Hematopoietic multipotent progenitor cell treated with erythropoietin and hydrocortisone succinate and interleukin-3 and kit ligand, for 17 days (in vitro differentiated cells): Measurements from ENCODE around the gene SERPINA7.
"Not testable (repeated sequence)": the region's sequence is repeated elsewhere in the genome, so short reads cannot be mapped to it uniquely, and the experiment has no call there.

ENCODE experiments used
- DNase-seq: peaks from one replicate; pipeline ENCODE4 v3.0.0-alpha.2; 2015; ENCODE audit warnings: low spot score

Gene SERPINA7, protein sequence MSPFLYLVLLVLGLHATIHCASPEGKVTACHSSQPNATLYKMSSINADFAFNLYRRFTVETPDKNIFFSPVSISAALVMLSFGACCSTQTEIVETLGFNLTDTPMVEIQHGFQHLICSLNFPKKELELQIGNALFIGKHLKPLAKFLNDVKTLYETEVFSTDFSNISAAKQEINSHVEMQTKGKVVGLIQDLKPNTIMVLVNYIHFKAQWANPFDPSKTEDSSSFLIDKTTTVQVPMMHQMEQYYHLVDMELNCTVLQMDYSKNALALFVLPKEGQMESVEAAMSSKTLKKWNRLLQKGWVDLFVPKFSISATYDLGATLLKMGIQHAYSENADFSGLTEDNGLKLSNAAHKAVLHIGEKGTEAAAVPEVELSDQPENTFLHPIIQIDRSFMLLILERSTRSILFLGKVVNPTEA

GRCh38 chrX:106038625-106039024 lies at the start of gene SERPINA7:
TSS of gene SERPINA7 (minus strand) at chrX:106038727. CDS start at chrX:106037058, 1,669 bp downstream.
- no peak for DNase-seq

DNA sequence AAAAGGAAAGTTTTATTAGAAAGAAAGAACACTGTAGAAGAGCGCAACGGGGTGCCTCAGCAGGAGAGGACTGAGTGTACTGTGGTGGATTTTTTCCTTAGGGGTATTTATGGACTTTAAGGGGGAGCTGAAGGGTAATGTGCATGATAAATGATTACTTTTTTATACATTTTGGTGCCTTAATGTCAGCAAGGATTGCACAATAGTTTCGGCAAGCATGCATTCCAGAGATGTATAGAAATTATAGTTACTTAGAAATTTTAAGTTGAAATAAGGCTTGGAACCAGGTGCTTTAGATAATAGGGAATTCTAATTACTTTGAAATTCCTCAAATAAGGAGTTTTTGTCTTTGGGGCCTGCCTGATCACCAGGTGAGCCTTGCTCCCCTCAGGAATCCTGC lies 30.5 kb upstream of the SERPINA7 start:
- no peak for DNase-seq

- no peak for DNase-seq
Observed at GRCh38 chrX:106050054-106050453, 11.5 kb upstream of the SERPINA7 start.

- DNase-seq, result no peak
Observed at GRCh38 chrX:106042296-106042695, 3.8 kb upstream of the SERPINA7 start.

DNA sequence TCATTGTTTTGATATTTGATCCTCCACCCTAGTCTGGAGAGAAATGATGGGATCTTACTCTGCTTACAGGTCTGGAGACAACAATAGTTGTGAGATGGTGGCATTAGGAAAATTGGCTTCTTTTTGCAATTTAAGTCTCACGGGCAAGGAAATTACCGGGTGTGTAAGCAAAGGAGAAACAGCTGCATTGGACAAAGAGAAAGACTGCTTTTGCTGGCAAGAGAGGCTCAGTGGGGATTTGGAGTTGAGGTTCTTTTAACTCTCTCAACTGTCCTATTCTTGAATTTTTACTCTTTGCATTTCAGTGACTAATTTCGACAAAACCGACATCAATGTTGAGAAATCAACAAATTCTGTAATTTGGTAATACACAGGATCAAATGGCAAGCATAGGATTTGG lies 2.3 kb upstream of the SERPINA7 start:
- no peak for DNase-seq

- no peak for DNase-seq
Observed at GRCh38 chrX:106039920-106040319, 1.4 kb upstream of the SERPINA7 start.

GRCh38 chrX:106037835-106038473 lies 573 bp downstream of the SERPINA7 start:
- no peak for DNase-seq

DNA sequence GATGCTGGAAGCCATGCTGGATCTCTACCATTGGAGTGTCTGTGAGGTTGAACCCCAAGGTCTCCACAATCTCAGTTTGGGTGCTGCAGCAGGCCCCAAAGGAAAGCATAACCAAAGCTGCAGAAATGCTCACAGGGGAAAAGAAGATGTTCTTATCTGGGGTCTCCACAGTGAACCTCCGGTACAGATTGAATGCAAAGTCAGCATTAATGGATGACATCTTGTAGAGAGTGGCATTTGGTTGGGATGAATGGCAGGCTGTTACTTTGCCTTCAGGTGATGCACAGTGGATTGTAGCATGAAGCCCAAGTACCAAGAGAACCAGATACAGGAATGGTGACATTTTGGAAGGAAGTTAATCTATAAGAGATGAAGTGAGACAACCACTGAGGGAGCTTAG lies 1.8 kb downstream of the SERPINA7 start:
- no peak for DNase-seq

DNA sequence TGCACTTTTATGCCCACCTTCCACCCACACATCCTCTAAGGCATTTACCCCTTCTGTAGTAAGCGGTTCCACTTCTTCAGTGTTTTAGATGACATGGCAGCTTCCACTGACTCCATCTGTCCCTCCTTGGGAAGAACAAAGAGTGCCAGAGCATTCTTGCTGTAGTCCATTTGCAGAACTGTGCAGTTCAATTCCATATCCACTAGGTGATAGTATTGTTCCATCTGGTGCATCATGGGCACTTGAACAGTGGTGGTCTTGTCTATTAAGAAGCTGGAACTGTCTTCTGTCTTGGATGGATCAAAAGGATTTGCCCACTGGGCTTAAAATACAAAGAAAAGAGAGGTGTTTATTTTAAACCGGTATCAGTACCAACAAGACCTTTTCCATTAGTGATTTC lies 3.5 kb downstream of the SERPINA7 start:
- no peak for DNase-seq

DNA sequence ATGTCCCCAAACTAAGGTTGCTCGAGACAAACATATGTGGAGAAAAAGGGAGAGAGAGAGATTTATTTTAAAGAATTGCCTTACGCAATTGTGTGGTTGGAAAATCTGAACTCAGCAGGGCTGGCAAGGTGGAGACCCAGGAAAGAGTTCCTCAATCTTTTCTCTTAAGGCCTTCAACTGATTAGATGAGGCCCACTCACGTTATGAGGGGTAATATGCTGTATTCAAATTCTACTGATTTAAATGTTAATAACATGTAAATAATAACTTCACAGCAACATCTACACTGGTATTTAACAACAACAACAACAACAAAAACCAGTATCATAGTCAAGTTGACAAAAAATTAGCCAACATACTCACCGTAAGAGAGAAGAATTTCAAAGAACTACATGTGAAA lies 14.6 kb downstream of the SERPINA7 start:
- DNase-seq, result no peak

GRCh38 chrX:106022238-106022637 lies 16.3 kb downstream of the SERPINA7 start:
- no peak for DNase-seq

DNA sequence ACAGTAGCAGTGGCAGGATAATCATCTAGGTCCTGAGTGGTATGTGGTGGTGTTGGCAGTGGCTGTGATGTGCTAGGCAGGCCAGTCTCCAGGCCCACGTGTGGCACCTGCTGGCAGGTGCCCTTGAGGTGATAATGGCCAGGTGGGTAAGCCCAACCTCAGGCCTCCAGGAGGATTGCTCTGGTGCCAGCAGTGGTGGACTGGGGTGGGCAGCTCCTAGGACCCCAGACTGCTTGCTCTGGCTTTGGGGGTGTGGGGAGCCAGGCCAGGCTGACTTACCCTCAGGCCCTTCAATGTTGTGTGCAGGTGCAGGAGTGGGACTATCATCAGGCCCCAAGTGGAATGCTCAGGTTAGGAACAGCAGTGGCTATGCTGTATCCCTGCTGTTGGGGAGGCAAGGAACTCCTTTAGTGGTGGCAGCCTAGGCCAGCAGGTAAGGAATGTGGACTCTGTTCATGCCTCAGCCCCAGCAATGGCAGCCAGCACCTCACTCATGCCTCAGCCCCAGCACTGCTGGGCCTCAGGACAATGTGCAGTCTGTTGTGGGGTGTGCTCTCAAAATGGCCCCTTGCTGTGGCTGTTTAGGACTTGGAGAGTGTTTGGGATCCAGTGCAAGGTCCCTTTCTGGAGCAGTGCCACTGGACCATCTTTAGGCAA lies 24.3 kb downstream of the SERPINA7 start:
- DNase-seq, result no peak

DNA sequence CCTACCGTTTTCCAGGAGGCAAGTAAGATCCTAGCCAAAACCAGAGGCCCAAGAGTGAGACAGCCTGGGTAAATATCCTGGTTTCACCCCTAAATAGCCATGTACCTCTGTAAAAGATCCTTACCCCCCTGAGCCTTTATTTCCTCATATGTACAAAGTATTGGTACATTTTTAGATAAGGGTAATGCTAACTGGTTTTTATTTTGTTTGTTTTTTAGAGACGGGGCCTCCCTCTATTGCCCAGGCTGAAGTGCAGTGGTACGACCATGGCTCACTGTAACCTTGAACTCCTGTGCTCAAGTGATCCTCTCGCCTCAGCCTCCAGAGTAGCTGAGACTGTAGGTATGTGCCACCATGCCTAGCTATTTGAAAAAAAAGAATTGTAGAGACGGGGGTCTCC lies 29.4 kb downstream of the SERPINA7 start:
- no peak for DNase-seq

- DNase-seq, result no peak
Observed at GRCh38 chrX:106007815-106008214, 30.7 kb downstream of the SERPINA7 start.

- DNase-seq, result no peak
Observed at GRCh38 chrX:106005684-106006083, 32.8 kb downstream of the SERPINA7 start.

DNA sequence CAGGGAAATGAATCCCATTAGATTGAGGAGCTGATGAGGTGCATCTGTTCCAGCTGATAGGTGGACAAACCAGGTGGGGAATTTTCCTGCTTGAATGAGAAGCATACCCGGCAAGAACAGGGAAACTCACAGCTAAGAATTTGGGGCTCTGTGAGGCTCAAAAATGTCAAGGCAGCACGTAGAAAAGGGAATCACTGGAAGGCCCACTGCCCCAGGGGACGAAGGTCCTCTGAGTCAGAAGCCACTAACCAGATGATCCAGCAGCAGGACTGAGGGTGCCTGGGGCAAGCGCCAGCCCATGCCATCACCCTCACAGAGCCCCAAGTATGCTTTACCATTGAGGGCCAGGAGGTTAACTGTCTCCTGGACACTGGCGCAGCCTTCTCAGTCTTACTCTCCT lies 37.9 kb downstream of the SERPINA7 start:
- not testable (repeated sequence) for DNase-seq

- DNase-seq, result no peak
Observed at GRCh38 chrX:106000203-106000602, 38.3 kb downstream of the SERPINA7 start.

- DNase-seq, result no peak
Observed at GRCh38 chrX:105999294-105999693, 39.2 kb downstream of the SERPINA7 start.

DNA sequence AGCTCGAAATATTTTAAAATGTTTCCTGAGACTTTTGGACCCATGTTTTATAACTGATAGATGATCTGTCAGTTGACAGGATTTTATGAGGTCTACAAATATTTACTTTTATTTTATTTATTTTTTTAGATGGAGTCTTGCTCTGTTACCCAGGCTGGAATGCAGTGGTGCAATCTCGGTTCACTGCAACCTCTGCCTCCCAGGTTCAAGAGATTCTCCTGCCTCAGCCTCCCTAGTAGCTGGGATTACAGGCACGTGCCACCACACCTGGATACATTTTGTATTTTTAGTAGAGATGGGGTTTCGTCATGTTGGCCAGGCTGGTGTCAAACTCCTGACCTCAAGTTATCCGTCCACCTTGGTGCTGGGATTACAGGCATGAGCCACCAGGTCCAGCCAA lies 50.0 kb downstream of the SERPINA7 start:
- not testable (repeated sequence) for DNase-seq
